SK-N-SH (cell line): Measurements from ENCODE around the gene LRP11. TPM values are rescaled to one million over a fixed set of nuclear protein-coding genes. Genes with fewer than 3 reads are reported as not detected.
A peak's percentile ranks its signal among the peaks of the same experiment; 100 is the strongest.
"Not testable (repeated sequence)": the region's sequence is repeated elsewhere in the genome, so short reads cannot be mapped to it uniquely, and the experiment has no call there.

Source experiments
- CTCF ChIA-PET: fragments of 300-600, 350-600 bp; formaldehyde crosslinking; extraction: SDS; loops from one replicate; lab custom pipeline; 2021; lab: Yijun Ruan, JAX
- POLR2A ChIA-PET: fragments of 350-600 bp; sonication (Branson Sonifier 250); formaldehyde crosslinking; extraction: SDS; loops from one replicate; lab custom pipeline; 2020; ENCODE audit warnings: antibody characterized with exemption, inconsistent platforms; lab: Yijun Ruan, JAX
- DNase-seq: peaks from one replicate; pipeline ENCODE4 v3.0.0; 2012
- H2AFZ ChIP-seq: fragments of 200-600 bp; sonication (generic); 2 replicates; pipeline ENCODE4 v1.8.1; 2016; ENCODE audit warnings: antibody characterized with exemption, mild to moderate bottlenecking, low read depth
- H3F3A ChIP-seq: fragments of 200-600 bp; sonication (generic); replicated peaks from 2 replicates; pipeline ENCODE3; 2016; ENCODE audit warnings: antibody characterized with exemption, mild to moderate bottlenecking; ENCODE audit not compliant: insufficient read depth
- H3K27ac ChIP-seq, 2 experiments: fragments of 200-500 bp in 1 of 2; fragments of 200-600 bp in 1 of 2; sonication (Bioruptor generic) in 1 of 2; sonication (generic), shearing (Covaris generic) in 1 of 2; 2 replicates each; pipeline versions ENCODE4 v1.5.1 to v1.6.1; 2014 to 2016; ENCODE audit warnings: low read depth in 2 of 2, inconsistent platforms in 1 of 2, low read length in 1 of 2, mild to moderate bottlenecking in 1 of 2, mixed read lengths in 1 of 2
- H3K27me3 ChIP-seq: fragments of 200-600 bp; sonication (generic), shearing (Covaris generic); 2 replicates; pipeline ENCODE4 v1.6.1; 2016; ENCODE audit warnings: mixed run types; ENCODE audit not compliant: insufficient read depth
- H3K36me3 ChIP-seq, 2 experiments: fragments of 200-500 bp in 1 of 2; fragments of 200-600 bp in 1 of 2; sonication (Bioruptor generic) in 1 of 2; sonication (generic) in 1 of 2; replicated peaks in 1 of 2; 2 replicates each; pipeline versions ENCODE3 to v1.5.1; 2014 to 2016; ENCODE audit warnings: low read length in 1 of 2, mild to moderate bottlenecking in 1 of 2; ENCODE audit not compliant: insufficient read depth in 2 of 2, control insufficient read depth in 1 of 2
- H3K4me1 ChIP-seq, 2 experiments: fragments of 200-500 bp in 1 of 2; fragments of 200-600 bp in 1 of 2; sonication (Bioruptor generic) in 1 of 2; sonication (generic), shearing (Covaris generic) in 1 of 2; 2 replicates each; pipeline versions ENCODE4 v1.5.1 to v1.6.1; 2014 to 2016; ENCODE audit warnings: low read depth in 1 of 2, low read length in 1 of 2, mixed run types in 1 of 2; ENCODE audit not compliant: insufficient read depth in 2 of 2, control insufficient read depth in 1 of 2
- H3K4me2 ChIP-seq: fragments of 200-600 bp; sonication (generic), shearing (Covaris generic); 2 replicates; pipeline ENCODE4 v1.6.1; 2017; ENCODE audit warnings: mixed run types
- H3K4me3 ChIP-seq, 2 experiments: fragments of 200-500 bp in 1 of 2; fragments of 200-600 bp in 1 of 2; sonication (Bioruptor generic) in 1 of 2; sonication (generic), shearing (Covaris generic) in 1 of 2; 2 replicates each; pipeline versions ENCODE4 v1.5.1 to v1.8.1; 2014 to 2016; ENCODE audit warnings: low read depth in 2 of 2, inconsistent platforms in 1 of 2, low read length in 1 of 2, mild to moderate bottlenecking in 1 of 2, mixed read lengths in 1 of 2, moderate library complexity in 1 of 2
- H3K79me2 ChIP-seq: fragments of 200-600 bp; sonication (generic); 2 replicates; pipeline ENCODE4 v1.8.1; 2017; ENCODE audit warnings: mild to moderate bottlenecking; ENCODE audit not compliant: insufficient read depth
- H3K9ac ChIP-seq: fragments of 200-600 bp; sonication (generic); 2 replicates; pipeline ENCODE4 v1.6.1; 2017; ENCODE audit warnings: mixed run types
- H3K9me2 ChIP-seq: fragments of 200-600 bp; sonication (generic); 2 replicates; pipeline ENCODE4 v1.6.1; 2017; ENCODE audit warnings: mixed run types
- H3K9me3 ChIP-seq: fragments of 200-600 bp; sonication (generic); 2 replicates; pipeline ENCODE4 v1.6.1; 2017; ENCODE audit warnings: mixed run types, mild to moderate bottlenecking, moderate library complexity
- H4K20me1 ChIP-seq: fragments of 200-600 bp; sonication (generic); 2 replicates; pipeline ENCODE4 v1.6.1; 2017; ENCODE audit warnings: mild to moderate bottlenecking, mixed run types; ENCODE audit not compliant: insufficient read depth
- CHD2 ChIP-seq: fragments of 150-350 bp; IDR thresholded peaks from 2 replicates; pipeline ENCODE4 v1.6.1; 2018; ENCODE audit warnings: low read length; ENCODE audit not compliant: partially characterized antibody
- EP300 ChIP-seq, 2 experiments: IDR thresholded peaks; 2 replicates each; pipeline versions ENCODE4 v1.4.0 to v1.6.1; 2012; ENCODE audit warnings: borderline replicate concordance in 1 of 2, low read depth in 1 of 2, low read length in 1 of 2
- EZH2phosphoT487 ChIP-seq: fragments of 200-600 bp; sonication (generic); IDR thresholded peaks from 2 replicates; pipeline ENCODE4 v1.6.1; 2017; ENCODE audit warnings: low read depth, mixed run types, mild to moderate bottlenecking, antibody characterized with exemption, moderate library complexity, borderline replicate concordance
- FOSL2 ChIP-seq: IDR thresholded peaks from 2 replicates; pipeline ENCODE4 v1.4.0; 2012; ENCODE audit warnings: low read depth, mild to moderate bottlenecking, moderate library complexity, borderline replicate concordance
- GABPA ChIP-seq: IDR thresholded peaks from 2 replicates; pipeline ENCODE4 v1.4.0; 2012; ENCODE audit warnings: low read depth, mild to moderate bottlenecking
- MEF2A ChIP-seq: IDR thresholded peaks from 2 replicates; pipeline ENCODE4 v1.4.0; 2012; ENCODE audit warnings: low read depth, borderline replicate concordance
- POLR2AphosphoS5 ChIP-seq: IDR thresholded peaks from 2 replicates; pipeline ENCODE4 v1.6.1; 2012; ENCODE audit warnings: low read depth, low read length
- RFX5 ChIP-seq: IDR thresholded peaks from 2 replicates; pipeline ENCODE4 v1.6.1; 2012; ENCODE audit warnings: mild to moderate bottlenecking, improper control_type of control experiment, low read length
- SMC3 ChIP-seq: IDR thresholded peaks from 2 replicates; pipeline ENCODE4 v1.6.1; 2012; ENCODE audit warnings: low read depth, low read length, improper control_type of control experiment
- TAF1 ChIP-seq: IDR thresholded peaks from 2 replicates; pipeline ENCODE4 v1.6.1; 2012; ENCODE audit warnings: low read depth, mild to moderate bottlenecking, low read length, moderate library complexity, borderline replicate concordance
- YY1 ChIP-seq: IDR thresholded peaks from 2 replicates; pipeline ENCODE4 v1.4.0; 2012; ENCODE audit warnings: low read depth, mild to moderate bottlenecking
- WGBS: methylation state at CpG from one replicate; pipeline ENCODE4 v1.1.6; 2017; ENCODE audit warnings: low lambda C conversion rate; 5-methylcytosine and 5-hydroxymethylcytosine counted together
- polyA plus RNA-seq, 3 experiments: library from polyadenylated mRNA; depleted of rRNA; stranded (reverse); fragments of >200 nt; gene quantifications; 2 replicates each; pipeline ENCODE4 v1.2.3, GENCODE V29; 2012
- TF ChIP-seq, protein P1 (sequence below): IDR thresholded peaks from 2 replicates; pipeline ENCODE4 v1.4.0; 2012; ENCODE audit warnings: low read depth, borderline replicate concordance
- TF ChIP-seq, protein P2 (sequence below): IDR thresholded peaks from 2 replicates; pipeline ENCODE4 v1.6.1; 2012; ENCODE audit warnings: mild to moderate bottlenecking, low read depth, low read length, moderate library complexity
- TF ChIP-seq, protein P3 (sequence below): IDR thresholded peaks from 2 replicates; pipeline ENCODE4 v1.4.0; 2012; ENCODE audit warnings: low read depth
- TF ChIP-seq, protein P4 (sequence below): IDR thresholded peaks from 2 replicates; pipeline ENCODE4; 2012

LRP11 gene
- polyA plus RNA-seq, 1 of the 3 experiments (the other 2 are of a cell fraction), result 25.0 TPM

DNA sequence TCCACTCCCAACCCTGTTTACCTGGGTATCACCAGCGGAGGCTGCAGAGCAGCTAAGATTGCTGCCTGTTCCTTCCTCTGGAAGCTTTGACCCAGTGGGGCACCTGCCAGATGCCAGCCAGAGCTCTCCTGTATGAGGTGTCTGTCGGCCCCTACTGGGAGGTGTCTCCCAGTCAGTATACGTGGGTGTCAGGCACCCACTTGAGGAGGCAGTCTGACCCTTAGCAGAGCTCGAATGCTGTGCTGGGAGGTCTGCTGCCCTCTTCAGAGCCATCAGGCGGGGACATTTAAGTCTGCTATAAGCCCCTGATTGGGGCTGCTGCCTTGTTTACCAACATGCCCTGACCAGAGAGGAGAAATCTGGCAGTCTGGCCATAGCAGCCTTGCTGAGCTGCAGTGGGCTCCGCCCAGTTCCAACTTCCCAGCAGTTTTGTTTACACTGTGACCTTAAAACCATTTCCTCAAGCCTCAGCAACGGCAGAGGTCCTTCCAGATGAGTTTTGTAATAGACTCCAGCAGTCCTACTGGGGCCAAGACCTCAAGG, 31.0 kb upstream of the LRP11 start:
- no peak for DNase-seq
- ChIA-PET CTCF (no interaction called here), POLR2A (no interaction called here)
- H3K4me3 ChIP-seq, result no peak overlapping the region
- no peaks in the 10 kb centered on the region for H3K27me3 ChIP-seq
- WGBS, result 57% methylated on average over 2 of the region's 7 CpGs
- no peaks in the 10 kb centered on the region for H3K9me3 ChIP-seq
- peak overlapping the region in 1 of 2 experiments; percentile 84; a peak in 2 of 4 replicates for H3K27ac ChIP-seq
- H3K79me2 ChIP-seq, result no peaks in the 10 kb centered on the region
- peak overlapping the region; percentile 73; the same call in 1 of the 2 replicates for H3K4me2 ChIP-seq
- no peaks in the 10 kb centered on the region for H3K36me3 ChIP-seq
- no peaks in the 10 kb centered on the region for H3K9me2 ChIP-seq
- no peak overlapping the region for H3K9ac ChIP-seq
- peaks cover 5 to 21% of the 10 kb centered on the region in 2 experiments; a peak in 3 of 4 replicates for H3K4me1 ChIP-seq
- no peak for TF ChIP-seq MEF2A
- TF ChIP-seq, protein P1, sequence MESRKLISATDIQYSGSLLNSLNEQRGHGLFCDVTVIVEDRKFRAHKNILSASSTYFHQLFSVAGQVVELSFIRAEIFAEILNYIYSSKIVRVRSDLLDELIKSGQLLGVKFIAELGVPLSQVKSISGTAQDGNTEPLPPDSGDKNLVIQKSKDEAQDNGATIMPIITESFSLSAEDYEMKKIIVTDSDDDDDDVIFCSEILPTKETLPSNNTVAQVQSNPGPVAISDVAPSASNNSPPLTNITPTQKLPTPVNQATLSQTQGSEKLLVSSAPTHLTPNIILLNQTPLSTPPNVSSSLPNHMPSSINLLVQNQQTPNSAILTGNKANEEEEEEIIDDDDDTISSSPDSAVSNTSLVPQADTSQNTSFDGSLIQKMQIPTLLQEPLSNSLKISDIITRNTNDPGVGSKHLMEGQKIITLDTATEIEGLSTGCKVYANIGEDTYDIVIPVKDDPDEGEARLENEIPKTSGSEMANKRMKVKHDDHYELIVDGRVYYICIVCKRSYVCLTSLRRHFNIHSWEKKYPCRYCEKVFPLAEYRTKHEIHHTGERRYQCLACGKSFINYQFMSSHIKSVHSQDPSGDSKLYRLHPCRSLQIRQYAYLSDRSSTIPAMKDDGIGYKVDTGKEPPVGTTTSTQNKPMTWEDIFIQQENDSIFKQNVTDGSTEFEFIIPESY, result no peak
- no peak for TF ChIP-seq YY1
- TF ChIP-seq SMC3, result no peak
- no peak for TF ChIP-seq EZH2phosphoT487
- peak overlapping the region; percentile 49 for H2AFZ ChIP-seq
- H3F3A ChIP-seq, result peaks cover 24% of the 10 kb centered on the region
- H4K20me1 ChIP-seq, result no peaks in the 10 kb centered on the region

DNA sequence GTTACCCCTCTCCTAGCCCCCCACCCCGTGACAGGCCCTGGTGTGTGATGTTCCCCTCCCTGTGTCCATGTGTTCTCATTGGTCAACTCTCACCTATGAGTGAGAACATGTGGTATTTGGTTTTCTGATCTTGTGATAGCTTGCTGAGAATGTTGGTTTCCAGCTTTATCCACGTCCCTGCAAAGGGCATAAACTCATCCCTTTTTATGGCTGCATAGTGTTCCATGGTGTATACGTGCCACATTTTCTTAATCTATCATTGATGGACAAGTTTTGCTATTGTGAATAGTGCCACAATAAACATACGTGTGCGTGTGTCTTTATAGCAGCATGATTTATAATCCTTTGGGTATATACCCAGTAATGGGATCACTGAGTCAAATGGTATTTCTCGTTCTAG, 27.7 kb upstream of the LRP11 start:
- H3K27me3 ChIP-seq, POLR2A ChIA-PET, CTCF ChIA-PET, H3K4me2 ChIP-seq, H4K20me1 ChIP-seq, H3K79me2 ChIP-seq, H3K4me3 ChIP-seq, H2AFZ ChIP-seq, H3K36me3 ChIP-seq, H3K9me3 ChIP-seq, H3K9me2 ChIP-seq, H3K27ac ChIP-seq, DNase-seq, H3K9ac ChIP-seq: not testable (repeated sequence)
- Histone ChIP-seq H3F3A (peaks cover 11% of the 10 kb centered on the region), H3K4me1 (peaks cover 5 to 19% of the 10 kb centered on the region in 2 experiments; a peak in 3 of 4 replicates)
- WGBS, result 50% methylated on average over 6 of the region's 6 CpGs

DNA sequence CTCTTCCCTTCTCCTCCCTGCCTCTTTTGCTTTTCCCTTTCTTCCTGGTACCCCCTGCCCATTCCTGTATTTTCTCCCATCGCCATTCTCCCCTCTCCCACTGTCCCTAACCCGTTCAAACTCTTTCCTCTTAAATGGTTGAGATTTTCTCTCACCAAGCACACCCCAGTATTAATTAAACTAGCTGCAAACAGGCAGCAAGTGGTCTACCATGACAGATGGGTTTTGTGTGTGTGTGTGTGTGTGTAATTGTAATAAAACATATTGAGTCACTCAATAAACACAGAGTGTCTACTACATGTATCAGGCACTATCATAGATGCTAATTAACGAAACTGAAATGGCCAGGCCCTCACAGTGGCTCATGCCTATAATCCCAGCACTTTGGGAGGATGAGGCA, 27.1 kb upstream of the LRP11 start:
- H3K4me1 ChIP-seq, result peaks cover 5 to 13% of the 10 kb centered on the region in 2 experiments; a peak in 3 of 4 replicates
- 57% methylated on average over 3 of the region's 3 CpGs for WGBS
- TF ChIP-seq RFX5, result no peak
- TF ChIP-seq FOSL2, result no peak
- no peak for TF ChIP-seq CHD2
- TF ChIP-seq, protein P2, sequence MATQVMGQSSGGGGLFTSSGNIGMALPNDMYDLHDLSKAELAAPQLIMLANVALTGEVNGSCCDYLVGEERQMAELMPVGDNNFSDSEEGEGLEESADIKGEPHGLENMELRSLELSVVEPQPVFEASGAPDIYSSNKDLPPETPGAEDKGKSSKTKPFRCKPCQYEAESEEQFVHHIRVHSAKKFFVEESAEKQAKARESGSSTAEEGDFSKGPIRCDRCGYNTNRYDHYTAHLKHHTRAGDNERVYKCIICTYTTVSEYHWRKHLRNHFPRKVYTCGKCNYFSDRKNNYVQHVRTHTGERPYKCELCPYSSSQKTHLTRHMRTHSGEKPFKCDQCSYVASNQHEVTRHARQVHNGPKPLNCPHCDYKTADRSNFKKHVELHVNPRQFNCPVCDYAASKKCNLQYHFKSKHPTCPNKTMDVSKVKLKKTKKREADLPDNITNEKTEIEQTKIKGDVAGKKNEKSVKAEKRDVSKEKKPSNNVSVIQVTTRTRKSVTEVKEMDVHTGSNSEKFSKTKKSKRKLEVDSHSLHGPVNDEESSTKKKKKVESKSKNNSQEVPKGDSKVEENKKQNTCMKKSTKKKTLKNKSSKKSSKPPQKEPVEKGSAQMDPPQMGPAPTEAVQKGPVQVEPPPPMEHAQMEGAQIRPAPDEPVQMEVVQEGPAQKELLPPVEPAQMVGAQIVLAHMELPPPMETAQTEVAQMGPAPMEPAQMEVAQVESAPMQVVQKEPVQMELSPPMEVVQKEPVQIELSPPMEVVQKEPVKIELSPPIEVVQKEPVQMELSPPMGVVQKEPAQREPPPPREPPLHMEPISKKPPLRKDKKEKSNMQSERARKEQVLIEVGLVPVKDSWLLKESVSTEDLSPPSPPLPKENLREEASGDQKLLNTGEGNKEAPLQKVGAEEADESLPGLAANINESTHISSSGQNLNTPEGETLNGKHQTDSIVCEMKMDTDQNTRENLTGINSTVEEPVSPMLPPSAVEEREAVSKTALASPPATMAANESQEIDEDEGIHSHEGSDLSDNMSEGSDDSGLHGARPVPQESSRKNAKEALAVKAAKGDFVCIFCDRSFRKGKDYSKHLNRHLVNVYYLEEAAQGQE, result no peak
- no peak for TF ChIP-seq EP300 (IDR thresholded peaks at IDR 0.05; ENCODE audit: borderline replicate concordance in 1 of 2, low read depth in 1 of 2, low read length in 1 of 2)
- no peak for TF ChIP-seq POLR2AphosphoS5
- TF ChIP-seq GABPA, result no peak
- no peak for TF ChIP-seq SMC3
- TF ChIP-seq, protein P3, sequence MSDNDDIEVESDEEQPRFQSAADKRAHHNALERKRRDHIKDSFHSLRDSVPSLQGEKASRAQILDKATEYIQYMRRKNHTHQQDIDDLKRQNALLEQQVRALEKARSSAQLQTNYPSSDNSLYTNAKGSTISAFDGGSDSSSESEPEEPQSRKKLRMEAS, result no peak
- no peak for TF ChIP-seq TAF1
- TF ChIP-seq, protein P4, sequence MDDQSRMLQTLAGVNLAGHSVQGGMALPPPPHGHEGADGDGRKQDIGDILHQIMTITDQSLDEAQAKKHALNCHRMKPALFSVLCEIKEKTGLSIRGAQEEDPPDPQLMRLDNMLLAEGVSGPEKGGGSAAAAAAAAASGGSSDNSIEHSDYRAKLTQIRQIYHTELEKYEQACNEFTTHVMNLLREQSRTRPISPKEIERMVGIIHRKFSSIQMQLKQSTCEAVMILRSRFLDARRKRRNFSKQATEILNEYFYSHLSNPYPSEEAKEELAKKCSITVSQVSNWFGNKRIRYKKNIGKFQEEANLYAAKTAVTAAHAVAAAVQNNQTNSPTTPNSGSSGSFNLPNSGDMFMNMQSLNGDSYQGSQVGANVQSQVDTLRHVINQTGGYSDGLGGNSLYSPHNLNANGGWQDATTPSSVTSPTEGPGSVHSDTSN, result no peak

More for the DNA sequence above, 27.1 kb upstream of the LRP11 start:
- H3K9ac ChIP-seq, result no peak overlapping the region
- no peaks in the 10 kb centered on the region for H3K9me2 ChIP-seq
- no peak overlapping the region for H2AFZ ChIP-seq
- no peaks in the 10 kb centered on the region for H4K20me1 ChIP-seq
- peaks cover 5% of the 10 kb centered on the region for H3F3A ChIP-seq
- ChIA-PET POLR2A (no interaction called here), CTCF (no interaction called here)
- no peak for DNase-seq
- no peaks in the 10 kb centered on the region for H3K79me2 ChIP-seq
- H3K4me2 ChIP-seq, result no peak overlapping the region
- no peaks in the 10 kb centered on the region for H3K36me3 ChIP-seq
- H3K4me3 ChIP-seq, result no peak overlapping the region
- H3K9me3 ChIP-seq, result no peaks in the 10 kb centered on the region
- H3K27ac ChIP-seq, result no peak overlapping the region
- no peaks in the 10 kb centered on the region for H3K27me3 ChIP-seq
